NCI-H2171 treated with DMSO at 0.1 percent for 48 hours (cell line): ENCODE results near the gene PDILT.
"Not testable (repeated sequence)": the region's sequence is repeated elsewhere in the genome, so short reads cannot be mapped to it uniquely, and the experiment has no call there.

ENCODE experiments used
- DNase-seq: peaks from one replicate; lab custom pipeline; 2025; lab: John Stamatoyannopoulos, UW

The PDILT gene, protein sequence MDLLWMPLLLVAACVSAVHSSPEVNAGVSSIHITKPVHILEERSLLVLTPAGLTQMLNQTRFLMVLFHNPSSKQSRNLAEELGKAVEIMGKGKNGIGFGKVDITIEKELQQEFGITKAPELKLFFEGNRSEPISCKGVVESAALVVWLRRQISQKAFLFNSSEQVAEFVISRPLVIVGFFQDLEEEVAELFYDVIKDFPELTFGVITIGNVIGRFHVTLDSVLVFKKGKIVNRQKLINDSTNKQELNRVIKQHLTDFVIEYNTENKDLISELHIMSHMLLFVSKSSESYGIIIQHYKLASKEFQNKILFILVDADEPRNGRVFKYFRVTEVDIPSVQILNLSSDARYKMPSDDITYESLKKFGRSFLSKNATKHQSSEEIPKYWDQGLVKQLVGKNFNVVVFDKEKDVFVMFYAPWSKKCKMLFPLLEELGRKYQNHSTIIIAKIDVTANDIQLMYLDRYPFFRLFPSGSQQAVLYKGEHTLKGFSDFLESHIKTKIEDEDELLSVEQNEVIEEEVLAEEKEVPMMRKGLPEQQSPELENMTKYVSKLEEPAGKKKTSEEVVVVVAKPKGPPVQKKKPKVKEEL

DNA sequence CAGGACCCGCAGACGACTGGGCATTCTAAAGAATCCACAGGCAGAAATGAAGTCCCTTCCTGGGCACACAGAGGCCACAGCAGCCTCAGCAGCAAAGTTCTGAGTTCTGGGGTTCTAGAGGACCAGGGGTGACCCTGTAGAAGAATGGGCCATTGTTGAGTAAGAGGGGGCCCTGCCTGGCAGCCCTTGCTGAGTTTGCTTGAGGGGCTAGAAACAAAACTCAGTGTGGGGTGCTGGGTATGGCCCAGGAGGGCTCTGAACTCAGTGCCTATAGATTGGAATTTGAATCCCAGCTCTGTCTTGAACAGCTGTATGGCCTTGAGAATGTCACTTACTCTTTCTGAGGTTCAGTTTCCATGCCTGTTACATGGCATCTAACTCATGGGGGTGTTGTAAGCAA, at the start of gene PDILT:
Gene PDILT (minus strand): TSS at position 101 of the 400 bp plus-strand sequence. CDS start 5,437 bp downstream, outside the sequence.
- DNase-seq: no peak

DNA sequence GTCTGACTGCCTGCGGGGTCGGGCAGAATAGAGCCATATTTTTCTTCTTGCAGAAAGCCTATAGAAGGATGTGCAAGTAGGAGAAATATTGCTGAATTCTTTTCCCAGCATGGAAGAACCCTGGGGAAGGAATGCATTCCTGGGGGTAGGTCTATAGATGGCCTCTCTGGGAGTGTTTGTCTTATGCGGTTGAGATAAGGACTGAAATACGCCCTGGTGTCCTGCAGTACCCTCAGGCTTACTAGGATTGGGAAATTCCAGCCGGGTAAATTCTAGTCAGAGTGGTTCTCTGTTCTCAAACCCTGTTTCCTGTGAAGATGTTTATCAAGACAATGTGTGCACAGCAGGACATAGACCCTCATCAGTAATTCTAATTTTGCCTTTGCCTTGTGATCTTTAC, 49.1 kb upstream of the PDILT start:
- DNase-seq: not testable (repeated sequence)

DNA sequence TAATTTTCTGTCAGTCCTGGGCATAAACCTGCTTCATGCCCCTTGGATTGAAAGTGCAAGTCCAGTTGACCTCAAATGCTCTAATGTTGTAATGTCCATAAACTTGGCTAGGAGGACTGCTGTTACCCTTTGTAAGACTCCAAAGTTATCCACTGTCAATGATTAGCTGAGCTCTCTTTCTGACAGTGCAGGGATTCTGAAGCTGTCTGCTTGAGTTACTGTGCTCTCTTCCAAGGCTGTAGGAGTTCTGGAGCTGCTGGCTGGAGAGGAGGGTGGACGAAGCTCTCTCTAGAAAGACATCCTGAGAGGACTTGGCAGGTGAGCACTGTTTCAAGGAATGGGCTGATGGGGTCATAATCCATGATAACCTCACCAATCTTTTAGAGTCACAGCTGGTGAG, 46.8 kb upstream of the PDILT start, which contains the start of gene ACSM2A:
Gene ACSM2A (plus strand): TSS at position 158 of the 400 bp plus-strand sequence. CDS start 8,594 bp downstream, outside the sequence.
- DNase-seq: not testable (repeated sequence)

DNA sequence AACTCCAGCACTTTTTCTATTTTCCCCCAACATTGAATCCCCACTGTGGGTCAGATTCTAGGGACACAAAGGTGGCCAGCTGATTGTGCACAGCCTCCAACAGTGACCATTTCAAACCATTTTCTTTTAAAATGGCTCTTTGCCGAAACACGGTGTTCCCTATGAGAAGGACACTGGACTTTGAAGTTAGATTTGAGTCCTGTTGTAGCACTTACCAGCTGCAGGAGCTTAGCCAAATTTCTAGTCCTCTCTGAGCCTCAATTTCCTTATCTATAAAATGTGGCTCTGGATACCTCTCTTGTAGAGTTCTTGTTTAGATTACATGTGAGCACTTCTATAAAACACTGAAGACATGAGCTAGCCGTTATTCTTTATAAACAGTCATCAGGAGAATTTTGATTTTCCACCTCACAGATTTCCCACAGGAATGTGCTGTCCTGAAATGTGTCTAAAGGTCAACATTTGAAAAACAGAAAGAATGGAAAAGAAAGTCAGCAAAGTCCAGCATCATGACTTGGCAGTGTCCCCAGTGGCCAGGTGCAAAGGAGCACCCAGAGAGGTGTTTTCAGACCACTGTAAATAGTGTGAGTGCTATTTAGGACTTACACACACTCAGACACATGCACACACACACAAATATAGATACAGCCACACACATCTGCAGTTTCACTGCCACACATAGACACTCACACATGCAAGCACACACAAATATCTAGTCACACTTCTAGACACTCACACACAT, 42.3 kb upstream of the PDILT start:
- not testable (repeated sequence) for DNase-seq

DNA sequence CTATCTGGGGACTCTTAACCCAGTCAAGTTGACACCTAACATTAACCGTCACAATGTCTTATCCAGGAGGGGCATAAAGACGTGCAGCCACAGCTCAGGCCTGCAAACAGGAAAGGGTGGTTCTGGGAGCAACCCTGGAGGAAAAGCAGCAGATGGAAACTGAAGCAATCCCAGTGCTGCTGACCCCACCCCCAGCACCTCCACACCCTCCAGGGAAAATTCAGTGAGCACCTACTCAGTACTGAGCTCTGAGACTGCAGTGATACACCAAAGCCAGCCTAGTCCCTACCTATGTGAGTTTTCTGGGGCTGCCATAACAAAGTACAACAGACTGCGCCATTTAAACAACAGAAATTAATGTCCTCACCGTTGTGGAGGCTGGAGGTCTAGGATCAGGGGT, 37.3 kb upstream of the PDILT start:
- not testable (repeated sequence) for DNase-seq

DNA sequence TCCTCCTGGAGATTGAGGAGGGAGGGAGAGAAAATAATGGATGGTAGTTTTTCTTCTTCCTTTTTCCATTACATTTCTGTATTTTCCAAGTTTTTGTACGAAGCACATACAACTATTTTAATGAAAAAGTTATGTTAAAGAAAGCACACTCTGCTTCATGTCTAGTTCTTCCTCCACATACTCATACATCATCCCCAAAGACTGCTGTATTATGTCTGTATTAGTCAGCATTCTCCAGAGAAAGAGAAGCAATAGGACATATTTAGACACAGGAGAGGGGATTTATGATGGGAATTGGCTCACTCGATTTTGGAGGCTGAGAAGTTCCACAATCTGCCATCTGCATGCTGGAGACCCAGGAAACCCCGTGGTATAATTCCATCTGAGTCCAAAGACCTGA, 36.7 kb upstream of the PDILT start:
- no peak for DNase-seq

DNA sequence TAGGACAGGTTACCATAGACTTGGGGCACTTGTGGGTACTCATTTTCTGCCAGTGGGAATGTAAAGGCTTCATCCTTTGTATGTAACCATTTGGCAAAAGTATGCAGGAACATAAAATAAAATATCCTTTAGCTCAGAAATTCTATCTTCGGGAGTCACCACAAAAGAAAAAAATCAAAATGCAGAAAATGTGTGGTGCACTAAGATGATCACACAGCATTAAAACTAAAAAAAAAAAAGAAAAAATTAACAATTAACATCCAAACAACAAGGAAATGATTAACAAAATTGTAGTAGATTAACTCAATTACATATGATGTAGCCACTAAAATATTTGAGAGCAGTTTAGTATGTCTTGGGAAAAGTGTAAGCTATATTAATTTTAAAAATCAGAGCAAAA, 36.2 kb upstream of the PDILT start:
- not testable (repeated sequence) for DNase-seq

DNA sequence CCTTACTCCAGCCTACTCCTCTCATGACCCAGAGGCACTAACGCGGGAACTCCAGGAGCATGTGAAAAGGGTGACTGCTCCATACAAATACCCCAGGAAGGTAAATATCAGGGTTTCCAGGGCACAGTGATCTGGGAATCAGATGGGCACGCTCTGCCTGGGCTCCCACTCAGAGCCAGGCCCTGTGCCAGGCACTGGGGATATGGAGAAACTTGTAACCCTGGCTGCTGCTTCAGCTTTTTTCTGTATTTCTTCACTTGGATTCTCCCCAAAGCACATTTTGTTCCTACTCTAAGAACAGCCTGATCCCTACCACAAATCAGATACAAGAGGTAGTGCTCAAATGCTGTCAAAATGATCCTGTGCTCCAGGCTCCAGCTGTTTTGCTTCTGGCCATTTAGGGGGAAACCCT, 35.3 kb upstream of the PDILT start:
- not testable (repeated sequence) for DNase-seq

DNA sequence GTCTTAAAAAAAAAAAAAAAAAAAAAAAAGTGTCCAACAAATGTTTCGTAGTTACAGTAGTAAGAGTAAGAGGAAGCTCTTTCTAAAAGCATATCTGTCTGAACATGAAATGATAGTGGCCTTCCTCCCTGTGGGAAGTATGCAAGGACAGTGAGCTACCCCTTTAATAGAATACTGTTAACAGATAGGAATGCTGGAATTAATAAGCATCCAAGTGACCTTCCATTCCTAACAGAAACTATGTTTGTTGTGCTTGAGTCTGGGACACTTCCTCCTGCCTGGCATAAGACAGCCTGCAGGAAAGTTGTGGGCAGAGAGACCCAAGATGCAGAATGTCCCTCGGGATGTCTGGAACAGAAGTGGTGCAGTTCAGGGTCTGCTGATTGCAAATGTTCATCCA, 34.4 kb upstream of the PDILT start:
- DNase-seq: not testable (repeated sequence)

DNA sequence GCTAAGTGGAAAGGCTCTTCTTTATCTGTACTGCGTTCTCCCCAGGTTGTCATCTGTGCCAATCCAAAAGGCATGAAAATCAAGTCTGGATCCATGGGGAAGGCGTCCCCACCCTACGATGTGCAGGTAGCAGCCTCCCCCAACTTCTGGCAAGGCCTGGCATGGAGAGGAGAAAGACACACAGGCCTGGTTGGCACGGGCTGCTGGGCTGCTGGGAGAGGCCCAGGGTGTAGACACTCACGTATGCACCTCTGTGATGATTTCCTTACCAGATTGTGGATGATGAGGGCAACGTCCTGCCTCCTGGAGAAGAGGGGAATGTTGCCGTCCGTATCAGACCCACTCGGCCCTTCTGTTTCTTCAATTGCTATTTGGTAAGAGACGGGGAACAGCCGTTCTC, 26.4 kb upstream of the PDILT start:
- no peak for DNase-seq

DNA sequence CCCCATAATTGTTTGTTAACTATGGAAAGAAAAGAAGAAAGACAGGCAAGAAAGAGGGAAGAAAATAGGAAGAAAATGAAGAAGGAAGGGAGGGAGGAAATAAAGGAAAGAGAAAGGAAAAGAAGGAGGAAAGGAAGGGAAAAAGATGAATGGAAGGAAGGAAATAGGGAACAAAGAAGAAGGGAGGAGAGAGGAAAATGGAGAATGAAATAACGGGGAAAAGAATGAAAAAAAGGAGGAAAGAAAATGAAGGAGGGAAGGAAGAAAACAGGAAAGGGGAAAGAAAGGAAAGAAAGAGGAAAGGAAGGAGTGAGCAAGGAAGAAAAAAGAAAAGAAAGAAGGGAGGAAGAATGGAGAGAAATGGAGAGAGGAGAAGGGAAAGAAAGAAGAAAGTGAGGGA, 25.9 kb upstream of the PDILT start:
- not testable (repeated sequence) for DNase-seq

DNA sequence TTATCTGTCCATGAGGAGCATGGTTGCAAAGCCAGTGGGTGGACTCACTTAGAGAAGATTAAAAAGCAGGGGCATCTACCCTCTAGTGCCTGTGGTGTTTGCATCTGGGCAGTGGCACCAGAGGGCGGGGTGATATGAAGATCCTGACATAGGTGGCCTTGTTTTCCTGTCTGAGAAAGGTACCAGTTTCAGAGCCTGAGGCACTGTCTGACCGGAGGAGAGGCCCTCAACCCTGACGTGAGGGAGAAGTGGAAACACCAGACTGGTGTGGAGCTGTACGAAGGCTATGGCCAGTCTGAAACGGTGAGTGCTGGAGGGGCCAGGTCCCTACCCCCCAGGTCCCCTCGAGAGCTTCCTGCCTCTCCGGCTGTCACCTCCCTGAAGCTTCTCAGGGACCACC, 25.0 kb upstream of the PDILT start:
- DNase-seq: not testable (repeated sequence)

DNA sequence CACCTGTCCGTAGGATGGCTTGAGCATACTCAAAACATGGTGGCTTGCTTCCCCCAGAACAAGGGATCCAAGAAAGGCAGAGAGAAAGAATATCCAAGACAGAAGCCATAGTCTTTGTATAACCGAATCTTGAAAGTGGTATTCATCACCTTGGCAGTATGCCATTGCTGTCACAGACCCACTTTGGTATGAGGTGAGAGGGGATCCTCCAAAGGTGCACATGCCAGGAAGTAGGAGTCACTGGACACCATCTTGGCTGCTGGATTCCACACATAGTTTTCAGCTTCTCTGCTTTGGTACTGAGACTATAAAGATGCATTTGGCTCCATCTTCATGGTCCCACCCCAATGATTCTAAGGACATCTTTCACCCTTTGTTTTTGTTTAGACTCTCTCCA, 22.9 kb upstream of the PDILT start:
- DNase-seq: not testable (repeated sequence)

DNA sequence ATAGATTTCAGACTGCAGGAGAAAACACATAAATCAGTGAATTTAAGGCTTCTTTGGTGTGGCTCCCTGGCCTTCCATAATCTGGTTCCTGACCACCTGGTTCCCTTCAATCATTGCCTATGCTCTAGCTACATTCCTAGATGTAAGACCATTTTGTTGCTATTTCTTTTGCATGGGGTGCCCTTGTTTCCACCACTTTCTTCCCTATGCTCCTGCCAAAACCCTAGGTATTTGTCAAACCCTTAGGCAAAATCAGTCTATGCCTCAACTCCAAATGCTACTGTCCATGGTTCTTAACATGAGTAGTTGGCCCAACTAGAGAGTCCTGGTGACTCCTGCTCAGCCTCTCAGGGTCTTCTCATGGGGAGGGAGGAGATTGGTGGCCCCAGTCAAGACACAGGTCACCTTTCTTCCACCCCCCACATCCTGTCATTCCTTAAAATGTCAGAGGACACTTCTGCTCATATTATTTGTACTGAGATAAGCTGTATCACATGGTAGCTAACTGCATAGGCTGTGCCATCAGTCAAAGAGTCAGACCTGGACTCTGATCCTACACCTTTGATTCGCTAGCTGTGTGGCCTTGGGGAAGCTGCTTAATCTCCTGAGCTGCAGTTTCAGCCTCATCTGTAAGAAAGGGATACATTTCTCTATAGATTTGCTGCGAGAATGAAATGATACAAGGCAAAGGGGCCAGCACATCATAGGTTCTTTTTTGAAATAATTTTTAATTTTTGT, 19.8 kb upstream of the PDILT start:
- no peak for DNase-seq

DNA sequence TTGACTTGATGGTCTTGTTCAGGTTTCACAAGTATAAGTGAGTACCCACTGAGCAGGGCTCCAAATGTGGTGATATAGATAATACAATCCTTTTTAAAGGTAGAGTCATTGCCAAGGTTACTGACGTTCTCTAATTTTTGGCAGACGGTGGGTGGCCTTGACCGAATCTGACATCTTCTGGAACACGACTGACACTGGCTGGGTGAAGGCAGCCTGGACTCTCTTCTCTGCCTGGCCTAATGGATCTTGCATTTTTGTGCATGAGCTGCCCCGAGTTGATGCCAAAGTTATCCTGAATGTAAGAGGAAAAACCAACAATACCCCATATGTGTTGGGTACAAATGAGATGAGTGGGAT, 19.2 kb upstream of the PDILT start:
- DNase-seq: not testable (repeated sequence)

DNA sequence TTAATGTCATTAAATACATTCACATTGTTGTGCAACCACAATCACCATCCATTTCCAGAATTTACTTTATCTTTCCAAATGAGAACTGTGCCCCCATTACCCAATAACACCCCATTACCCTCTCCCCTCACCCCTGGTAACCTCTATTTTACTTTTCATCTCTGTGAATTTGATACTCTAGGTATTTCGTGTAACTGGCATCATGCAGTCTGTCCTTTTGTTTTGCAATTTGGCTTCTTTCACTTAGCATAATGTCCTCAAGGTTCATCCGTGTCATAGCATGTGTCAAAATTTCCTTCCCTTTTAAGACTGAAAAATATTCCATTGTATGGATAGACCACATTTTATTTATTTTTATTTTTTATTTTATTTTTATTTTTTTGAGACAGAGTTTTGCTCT, 17.2 kb upstream of the PDILT start:
- not testable (repeated sequence) for DNase-seq

DNA sequence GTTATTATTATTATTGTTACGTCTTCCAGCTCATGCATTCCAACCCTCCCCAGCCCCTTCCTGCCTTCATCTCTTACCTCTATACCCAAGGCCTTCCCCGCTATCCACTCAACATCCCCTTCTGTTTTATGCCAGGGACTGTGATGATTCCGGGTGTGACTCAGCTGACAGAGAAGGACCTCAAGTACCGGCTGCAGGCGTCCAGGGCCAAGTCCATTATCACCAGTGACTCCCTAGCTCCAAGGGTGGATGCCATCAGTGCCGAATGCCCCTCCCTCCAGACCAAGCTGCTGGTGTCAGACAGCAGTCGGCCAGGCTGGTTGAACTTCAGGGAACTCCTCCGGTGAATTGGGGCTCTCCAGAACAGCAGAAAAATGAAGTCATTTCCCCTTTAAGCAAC, 14.6 kb upstream of the PDILT start:
- DNase-seq: not testable (repeated sequence)

DNA sequence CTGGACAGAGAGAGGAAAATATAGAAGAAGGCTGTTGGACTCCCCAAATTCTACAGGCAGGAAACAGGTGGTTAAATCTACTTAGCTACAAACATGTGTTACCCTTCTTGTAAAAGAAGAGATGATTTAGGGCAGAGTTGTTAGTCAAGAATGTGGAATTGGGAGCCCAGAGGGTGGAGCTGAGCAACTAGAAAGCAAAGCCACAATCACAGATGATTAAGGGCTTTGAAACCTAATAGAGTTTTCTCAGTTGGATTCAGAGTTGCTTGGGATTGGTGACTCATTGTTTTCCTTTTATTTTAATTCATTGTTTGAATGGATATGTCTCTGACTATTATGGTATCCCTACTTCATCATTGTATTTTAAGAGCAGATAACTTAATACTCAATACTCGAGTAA, 11.0 kb upstream of the PDILT start:
- no peak for DNase-seq

DNA sequence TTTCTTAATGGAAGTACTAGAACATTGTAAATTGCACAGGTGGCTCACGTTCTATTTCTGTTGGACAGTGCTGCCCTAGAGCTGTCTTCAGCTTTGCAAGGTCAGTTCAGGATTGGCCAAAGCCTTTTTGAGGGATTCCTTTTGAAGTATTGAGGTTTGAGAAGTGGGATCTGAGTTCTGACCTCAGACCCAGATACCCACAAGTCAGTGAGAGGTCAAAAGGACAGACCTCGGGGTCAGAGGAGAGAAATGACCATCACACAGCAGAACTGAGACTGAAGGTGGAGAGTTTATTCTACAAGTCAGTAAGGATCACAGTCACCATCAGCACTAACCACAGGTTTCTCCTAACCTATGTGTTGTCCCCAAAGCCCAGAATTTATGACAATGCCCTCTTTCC, 6.5 kb upstream of the PDILT start:
- DNase-seq: no peak

DNA sequence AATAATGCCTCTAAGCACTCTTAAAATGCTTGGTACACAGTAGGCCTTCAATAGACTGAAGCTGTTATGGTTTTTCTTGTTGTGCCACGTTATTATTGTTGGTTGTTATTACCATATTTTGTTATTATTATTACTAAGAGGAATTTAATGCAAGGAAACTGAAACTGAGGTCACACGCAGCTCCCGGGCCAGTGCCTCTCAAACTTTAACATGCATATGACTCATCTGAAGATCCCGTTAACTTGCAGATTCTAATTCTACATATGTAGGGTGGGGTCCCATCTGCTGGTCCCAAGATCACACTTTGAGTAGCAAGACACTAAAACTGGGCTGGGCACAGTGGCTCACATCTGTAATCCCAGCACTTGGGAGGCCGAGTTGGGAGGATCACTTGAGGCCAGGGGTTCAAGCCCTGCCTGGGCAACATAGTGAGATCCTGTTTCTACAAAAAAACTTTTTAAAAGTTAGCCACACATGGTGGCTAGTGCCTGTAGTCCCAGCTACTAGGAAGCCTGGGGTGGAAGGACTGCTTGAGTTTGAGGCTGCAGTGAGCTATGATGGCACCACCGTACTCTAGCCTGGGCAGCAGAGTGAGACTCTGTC, 5.7 kb upstream of the PDILT start:
- DNase-seq: no peak

DNA sequence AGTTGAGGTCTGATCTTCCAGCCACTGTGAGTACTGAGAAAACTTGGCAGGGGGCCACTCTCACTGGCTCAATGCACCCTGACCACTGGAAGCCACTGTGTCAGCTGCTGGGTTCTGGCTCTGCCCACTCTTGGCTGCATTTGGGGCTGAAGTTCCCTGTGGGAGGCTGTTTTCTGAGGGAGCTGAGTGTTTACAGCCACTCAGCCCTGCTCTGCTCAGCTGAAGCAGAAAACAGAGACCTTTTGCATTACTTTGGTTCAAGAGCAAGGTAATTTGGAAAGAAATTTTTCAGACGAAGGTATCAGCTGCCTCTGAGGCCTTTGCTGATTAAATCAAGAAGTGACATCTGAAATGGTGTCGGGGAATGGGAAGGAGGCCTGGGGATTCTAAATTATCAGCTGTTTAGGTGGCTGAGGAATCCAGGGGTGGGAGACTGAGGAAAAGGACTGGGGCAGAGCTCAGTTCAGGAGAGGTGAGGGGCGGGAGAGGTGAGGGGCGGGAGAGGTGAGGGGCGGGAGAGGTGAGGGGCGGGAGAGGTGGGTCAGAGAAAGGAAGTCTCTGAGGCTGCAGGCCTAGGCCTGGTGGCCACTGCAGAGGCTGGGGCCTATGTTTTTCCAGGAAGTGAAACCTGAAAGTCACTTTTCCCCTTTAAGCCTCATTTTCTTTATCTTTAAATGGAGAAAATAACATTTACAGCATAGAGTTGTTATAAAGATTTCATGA, 5.0 kb upstream of the PDILT start, which contains the start of gene ACSM5:
Gene ACSM5 (plus strand): TSS at position 137 of the 723 bp plus-strand sequence. CDS start 1,951 bp downstream, outside the sequence.
- no peak for DNase-seq
